NCI-H2029 (cell line): ENCODE data around the gene SET.

Experiments
- DNase-seq: peaks from one replicate; lab custom pipeline; 2025; lab: John Stamatoyannopoulos, UW

The SET gene

GRCh38 chr9:128712451-128713410, 23.7 kb downstream of the SET start:
- no peak for DNase-seq

- no peak for DNase-seq
Measured at GRCh38 chr9:128713411-128713780, 24.4 kb downstream of the SET start.

GRCh38 chr9:128713941-128714573, 25.0 kb downstream of the SET start:
- DNase-seq = no peak

GRCh38 chr9:128714586-128715435, 25.8 kb downstream of the SET start:
- no peak for DNase-seq

- DNase-seq = no peak
Measured at GRCh38 chr9:128715436-128715750, 26.4 kb downstream of the SET start.

- no peak for DNase-seq
Measured at GRCh38 chr9:128716581-128717254, 27.7 kb downstream of the SET start.

GRCh38 chr9:128718047-128718446, 29.0 kb downstream of the SET start:
- DNase-seq = no peak

GRCh38 chr9:128718475-128718874, 29.5 kb downstream of the SET start:
- DNase-seq = no peak

GRCh38 chr9:128719919-128720605, 31.0 kb downstream of the SET start:
- no peak for DNase-seq

- no peak for DNase-seq
Measured at GRCh38 chr9:128720841-128721486, 31.9 kb downstream of the SET start.

- DNase-seq = no peak
Measured at GRCh38 chr9:128721487-128722010, 32.5 kb downstream of the SET start.

GRCh38 chr9:128722380-128723351, 33.6 kb downstream of the SET start:
- DNase-seq = no peak

GRCh38 chr9:128723352-128723865, 34.4 kb downstream of the SET start:
- DNase-seq = no peak

- peak; percentile 98 for DNase-seq
Measured at GRCh38 chr9:128723866-128724743, 35.1 kb downstream of the SET start, which contains the start of gene ZDHHC12. ZDHHC12 (minus strand) TSS chr9:128724127; CDS start chr9:128724093, 34 bp downstream.

- peak; percentile 68 for DNase-seq
Measured at GRCh38 chr9:128724744-128725211, 35.8 kb downstream of the SET start.

GRCh38 chr9:128727640-128728248, 38.7 kb downstream of the SET start:
- DNase-seq = no peak

- DNase-seq = no peak
Measured at GRCh38 chr9:128728298-128728697, 39.3 kb downstream of the SET start.
